Activated CD4-positive, alpha-beta T cell treated with anti-CD3 and anti-CD28 coated beads for 36 hours (primary cell): ENCODE results near the gene MAP3K12. TPM values are rescaled to one million over a fixed set of nuclear protein-coding genes. Genes with fewer than 3 reads are reported as not detected.
"Not testable (repeated sequence)": the region's sequence is repeated elsewhere in the genome, so short reads cannot be mapped to it uniquely, and the experiment has no call there.

Experiments used
- ATAC-seq: fragments of 200-7000 bp; cut with Tn5 transposase; one replicate; pipeline ENCODE4 v1.10.0; 2021; ENCODE audit warnings: mild to moderate bottlenecking, moderate library complexity
- CTCF ChIA-PET: fragments of 350-600 bp; sonication (Branson Sonifier 250); formaldehyde crosslinking; loops from one replicate; lab custom pipeline; 2021; ENCODE audit warnings: antibody characterized with exemption; lab: Charles Lee
- POLR2A ChIA-PET: fragments of 350-600 bp; sonication (Branson Sonifier 250); formaldehyde crosslinking; loops from one replicate; lab custom pipeline; 2021; ENCODE audit warnings: antibody characterized with exemption, inconsistent platforms; lab: Charles Lee
- DNase-seq: peaks from one replicate; pipeline ENCODE4 v3.0.0-alpha.2; 2020
- H3K27ac Mint-ChIP-seq: one replicate; pipeline ENCODE4 v1.8.0; 2021; ENCODE audit warnings: mixed read lengths
- H3K27me3 Mint-ChIP-seq: one replicate; pipeline ENCODE4 v1.8.0; 2021; ENCODE audit warnings: mixed read lengths
- H3K36me3 Mint-ChIP-seq: one replicate; pipeline ENCODE4 v1.8.0; 2021; ENCODE audit warnings: low read depth, mixed read lengths
- H3K4me1 Mint-ChIP-seq: one replicate; pipeline ENCODE4 v1.8.0; 2021; ENCODE audit warnings: mixed read lengths
- H3K4me3 Mint-ChIP-seq: one replicate; pipeline ENCODE4 v1.8.0; 2021; ENCODE audit warnings: mild to moderate bottlenecking, moderate library complexity, mixed read lengths
- H3K9me3 Mint-ChIP-seq: one replicate; pipeline ENCODE4 v1.8.0; 2021; ENCODE audit warnings: low read depth, mixed read lengths
- intact Hi-C, 2 experiments: fragments of 100-400 bp; cut with DNase I in 1 of 2; cut with micrococcal nuclease in 1 of 2; formaldehyde crosslinking; loops; one replicate each; pipeline versions ENCODE4 v1.14.2 to v1.15.1; 2022 to 2024; cut with DNase I, micrococcal nuclease
- total RNA-seq, 2 experiments: library from RNA; stranded (reverse); gene quantifications; one replicate each; pipeline ENCODE4 v1.2.3, GENCODE V29; 2021

MAP3K12 gene
- total RNA-seq, 2 experiments from 2014 or later = 12.6 to 13.8 TPM

DNA sequence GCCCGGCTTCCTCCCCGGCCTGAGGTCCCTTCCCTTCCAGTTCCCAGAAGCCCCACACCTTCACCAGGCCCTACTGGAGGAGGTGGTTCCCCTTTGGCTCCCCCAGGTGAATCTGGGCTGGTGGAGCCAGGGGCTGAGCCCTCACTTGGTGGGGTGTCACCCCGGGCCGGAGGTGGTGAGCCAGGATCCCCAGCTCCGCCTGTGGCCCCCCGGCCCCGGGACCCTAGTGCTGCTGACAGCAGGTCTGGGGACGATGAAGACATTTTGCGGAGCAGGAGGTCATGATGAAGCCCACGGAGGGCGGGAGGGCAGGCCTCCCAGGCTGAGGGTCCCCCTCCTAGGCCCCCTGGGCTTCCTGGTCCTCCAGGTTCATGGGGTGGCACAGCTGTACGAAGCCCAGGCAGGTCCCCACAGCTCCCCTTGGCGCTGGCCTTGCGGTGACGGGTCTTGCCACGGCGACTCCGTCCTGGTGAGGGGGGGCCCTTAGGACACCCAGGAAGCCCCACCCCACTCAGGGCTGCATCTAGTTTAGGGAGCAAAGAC lies 16.6 kb downstream of the MAP3K12 start:
- no peak overlapping the region for H3K27ac Mint-ChIP-seq
- H3K36me3 Mint-ChIP-seq = peaks cover 57% of the 10 kb centered on the region
- ATAC-seq (no peak), DNase-seq (no peak)
- CTCF ChIA-PET = interaction anchor here (0.9 to 2.8 kb wide), 11 partner anchors 10 to 159 kb away, joined by 3 to 13 read pairs (median 4); partner anchors contain the start of gene TARBP2
- H3K27me3 Mint-ChIP-seq = no peaks in the 10 kb centered on the region
- POLR2A ChIA-PET = interaction anchor here (0.5 to 3.7 kb wide), 9 partner anchors 9 to 130 kb away, joined by 3 to 25 read pairs (median 4); partner anchors contain the start of genes MAP3K12 and TARBP2
- intact Hi-C loops = no loop called here
- no peaks in the 10 kb centered on the region for H3K9me3 Mint-ChIP-seq
- peaks cover 2% of the 10 kb centered on the region for H3K4me1 Mint-ChIP-seq
- no peak overlapping the region for H3K4me3 Mint-ChIP-seq

DNA sequence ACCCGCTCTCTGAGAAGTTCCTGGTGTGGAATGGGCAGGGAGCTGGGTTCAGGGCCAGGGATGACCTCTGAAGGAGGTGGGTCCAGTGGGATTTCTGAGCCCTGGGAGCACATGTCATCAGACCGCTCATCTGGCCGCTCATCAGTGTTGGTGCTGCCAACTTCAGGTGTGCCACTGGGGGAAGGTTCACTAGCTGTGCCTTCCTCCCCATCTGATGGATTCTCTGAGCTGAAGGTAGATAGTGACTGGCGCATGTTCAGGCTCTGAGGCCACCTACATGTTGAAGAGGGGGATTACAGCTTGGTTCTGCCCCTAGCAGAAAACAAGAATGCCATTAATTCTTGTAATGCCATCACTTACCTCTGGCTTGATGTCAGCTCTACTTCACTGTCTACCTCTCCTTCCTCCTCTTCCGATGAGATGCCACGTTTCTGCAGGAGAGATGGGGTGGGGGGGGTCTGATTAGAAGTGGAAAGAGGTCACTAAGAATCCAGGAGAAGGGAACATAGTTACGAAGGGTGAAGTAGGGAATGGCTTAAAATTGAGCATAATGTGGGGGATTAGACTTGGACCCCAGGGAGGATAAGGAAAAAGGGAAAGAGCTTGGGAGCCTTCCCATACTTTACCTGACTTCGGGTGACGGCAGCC lies 17.2 kb downstream of the MAP3K12 start:
- Mint-ChIP-seq H3K27ac (peak overlapping the region; percentile 34), H3K9me3 (no peaks in the 10 kb centered on the region), H3K4me1 (peaks cover 3% of the 10 kb centered on the region), H3K4me3 (no peak overlapping the region), H3K36me3 (peaks cover 60% of the 10 kb centered on the region), H3K27me3 (no peaks in the 10 kb centered on the region)
- intact Hi-C loops = no loop called here
- DNase-seq = no peak
- ChIA-PET CTCF (interaction anchor here (0.6 to 2.8 kb wide), 14 partner anchors 8 to 158 kb away, joined by 3 to 13 read pairs (median 4); partner anchors contain the start of gene TARBP2), POLR2A (interaction anchor here (0.5 to 3.7 kb wide), 11 partner anchors 9 to 130 kb away, joined by 3 to 25 read pairs (median 4); partner anchors contain the start of genes MAP3K12 and TARBP2)
- ATAC-seq = peak; percentile 33

DNA sequence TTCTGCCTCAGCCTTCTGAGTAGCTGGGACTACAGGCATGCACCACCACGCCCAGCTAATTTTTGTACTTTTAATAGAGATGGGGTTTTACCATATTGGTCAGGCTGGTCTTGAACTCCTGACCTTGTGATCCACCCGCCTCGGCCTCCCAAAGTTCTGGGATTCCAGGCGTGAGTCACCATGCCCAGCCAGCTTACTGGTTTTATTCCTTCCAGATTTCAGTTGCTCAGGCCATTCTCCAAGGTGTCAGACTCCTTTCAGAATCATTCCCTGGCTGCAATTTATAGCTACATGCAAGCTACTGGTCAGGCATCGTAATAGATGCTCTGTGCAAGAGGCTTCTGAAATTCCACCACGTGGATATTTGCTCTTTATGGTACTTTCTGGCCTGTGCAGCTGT lies 17.8 kb downstream of the MAP3K12 start:
- H3K27ac Mint-ChIP-seq, DNase-seq, H3K4me3 Mint-ChIP-seq, ATAC-seq, H3K27me3 Mint-ChIP-seq, intact Hi-C loops, H3K4me1 Mint-ChIP-seq, H3K9me3 Mint-ChIP-seq: not testable (repeated sequence)
- H3K36me3 Mint-ChIP-seq = peaks cover 63% of the 10 kb centered on the region
- POLR2A ChIA-PET = interaction anchor here (1.0 to 3.7 kb wide), 7 partner anchors 8 to 27 kb away, joined by 3 to 25 read pairs (median 7); partner anchors contain the start of gene TARBP2
- CTCF ChIA-PET = interaction anchor here (0.6 to 2.8 kb wide), 15 partner anchors 8 to 176 kb away, joined by 3 to 13 read pairs (median 4); partner anchors contain the start of gene TARBP2

DNA sequence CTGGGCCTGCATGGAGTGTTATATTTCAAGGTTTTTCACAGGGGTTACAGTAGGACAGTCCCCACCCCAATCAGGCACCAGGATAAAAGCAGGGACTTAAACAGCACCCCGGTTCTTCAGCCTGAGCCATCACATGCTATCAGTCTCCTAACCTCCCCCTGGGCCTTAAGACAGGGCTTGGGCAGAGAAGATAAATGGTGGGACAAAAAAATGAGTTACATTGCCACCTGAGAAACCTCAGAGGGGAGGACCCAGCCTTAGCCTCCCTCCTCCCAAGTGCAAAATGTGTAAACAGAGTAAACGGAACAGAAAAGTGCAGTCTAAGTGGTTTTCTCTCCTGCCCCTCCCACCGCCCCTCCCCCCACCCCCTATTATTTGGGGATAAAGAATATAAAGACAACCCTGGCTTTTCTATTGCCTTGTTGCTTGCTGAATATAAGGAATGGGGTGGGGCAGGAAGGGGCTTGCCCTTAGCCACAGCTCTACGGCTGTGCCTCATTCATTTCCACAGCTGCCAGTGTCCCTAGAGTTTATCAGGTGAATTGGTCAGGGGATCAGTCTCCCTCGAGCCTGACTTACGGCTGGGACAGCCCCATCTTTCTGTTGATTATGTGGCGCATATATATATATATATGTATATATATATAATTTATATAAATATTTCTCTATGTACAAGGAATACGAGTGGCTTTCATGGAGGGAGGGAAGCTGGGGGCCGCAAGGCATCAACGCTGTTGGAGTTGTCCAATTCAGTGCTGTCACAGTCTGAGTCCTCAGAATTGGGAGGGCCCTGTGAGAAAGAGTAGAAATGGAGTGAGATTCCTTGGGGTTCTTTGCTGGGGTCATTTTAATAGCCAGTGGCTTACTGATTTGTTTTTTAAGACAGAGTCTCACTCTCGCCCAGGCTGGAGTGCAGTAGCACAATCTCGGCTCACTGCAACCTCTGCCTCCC lies 18.5 kb downstream of the MAP3K12 start:
- DNase-seq (no peak), ATAC-seq (no peak)
- H3K4me1 Mint-ChIP-seq = peaks cover 11% of the 10 kb centered on the region
- H3K4me3 Mint-ChIP-seq = no peak overlapping the region
- ChIA-PET POLR2A (interaction anchor here (0.7 to 3.7 kb wide), 6 partner anchors 7 to 63 kb away, joined by 3 to 25 read pairs (median 9); partner anchors contain the start of gene TARBP2), CTCF (interaction anchor here (0.6 to 2.8 kb wide), 8 partner anchors 8 to 176 kb away, joined by 3 to 13 read pairs (median 4); no protein-coding TSS in a partner anchor)
- H3K9me3 Mint-ChIP-seq = no peaks in the 10 kb centered on the region
- no peaks in the 10 kb centered on the region for H3K27me3 Mint-ChIP-seq
- peaks cover 68% of the 10 kb centered on the region for H3K36me3 Mint-ChIP-seq
- intact Hi-C loops = no loop called here
- no peak overlapping the region for H3K27ac Mint-ChIP-seq

GRCh38 chr12:53479331-53479730 lies 19.9 kb downstream of the MAP3K12 start:
- H3K36me3 Mint-ChIP-seq = peaks cover 69% of the 10 kb centered on the region
- H3K27ac Mint-ChIP-seq = no peak overlapping the region
- ChIA-PET POLR2A (interaction anchor here (0.6 to 2.9 kb wide), 4 partner anchors 19 to 363 kb away, joined by 3 to 11 read pairs (median 6); partner anchors contain the start of gene MAP3K12), CTCF (interaction anchor here (0.6 to 2.2 kb wide), 7 partner anchors 10 to 449 kb away, joined by 3 to 8 read pairs (median 3); no protein-coding TSS in a partner anchor)
- intact Hi-C loops = no loop called here
- DNase-seq = no peak
- H3K4me3 Mint-ChIP-seq = no peak overlapping the region
- H3K9me3 Mint-ChIP-seq = no peaks in the 10 kb centered on the region
- ATAC-seq = no peak
- peaks cover 22% of the 10 kb centered on the region for H3K4me1 Mint-ChIP-seq
- H3K27me3 Mint-ChIP-seq = no peaks in the 10 kb centered on the region

DNA sequence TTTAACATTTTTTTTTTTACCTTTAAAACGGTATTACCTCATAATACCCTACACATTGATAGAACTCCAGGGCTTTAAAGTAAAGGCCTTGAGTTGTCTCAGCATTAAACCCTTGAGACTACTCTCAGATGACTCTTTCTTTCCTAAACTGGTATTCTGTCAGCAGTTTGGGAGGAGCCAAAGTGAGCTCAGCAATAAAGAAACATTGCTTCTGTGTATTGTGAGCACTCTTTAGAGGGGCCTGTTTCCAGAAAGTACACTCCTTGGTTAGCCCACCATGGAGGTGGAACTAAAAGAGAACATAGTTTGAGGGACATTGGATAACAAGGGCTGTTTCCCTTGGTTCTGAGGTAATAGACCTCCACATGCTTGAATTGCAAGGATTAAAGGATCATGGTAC lies 20.4 kb downstream of the MAP3K12 start:
- no peak overlapping the region for H3K4me3 Mint-ChIP-seq
- H3K9me3 Mint-ChIP-seq = no peaks in the 10 kb centered on the region
- peaks cover 70% of the 10 kb centered on the region for H3K36me3 Mint-ChIP-seq
- peaks cover 26% of the 10 kb centered on the region for H3K4me1 Mint-ChIP-seq
- intact Hi-C loops = no loop called here
- DNase-seq (peak; percentile 3), ATAC-seq (peak; percentile 39)
- POLR2A ChIA-PET = interaction anchor here (0.5 to 2.9 kb wide), 7 partner anchors 12 to 362 kb away, joined by 3 to 11 read pairs (median 5); partner anchors contain the start of gene MAP3K12
- peak overlapping the region; percentile 51 for H3K27ac Mint-ChIP-seq
- CTCF ChIA-PET = interaction anchor here (0.6 to 2.2 kb wide), 8 partner anchors 14 to 449 kb away, joined by 3 to 8 read pairs (median 3); no protein-coding TSS in a partner anchor
- no peaks in the 10 kb centered on the region for H3K27me3 Mint-ChIP-seq

DNA sequence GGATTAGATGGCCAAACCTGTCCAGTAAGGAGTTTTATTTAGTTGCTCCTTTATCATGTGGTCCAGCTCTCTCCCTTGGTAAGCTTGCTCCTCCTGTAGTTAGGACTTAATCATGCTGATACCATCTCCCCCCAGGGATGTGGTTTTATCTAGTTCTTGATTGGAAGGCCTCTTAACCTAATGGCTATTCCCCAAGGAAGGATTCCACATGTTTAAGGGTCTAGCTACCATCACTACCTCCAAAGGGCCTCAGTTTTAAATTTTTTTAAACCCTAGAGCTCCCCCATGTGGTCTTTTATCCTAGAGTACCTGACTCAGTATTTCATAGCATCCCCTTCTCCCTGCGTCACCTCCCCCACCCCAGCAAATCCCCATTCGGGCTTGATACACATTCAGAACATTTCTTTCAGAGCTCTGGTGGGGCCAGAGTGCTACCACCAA lies 22.5 kb downstream of the MAP3K12 start:
- peaks cover 45% of the 10 kb centered on the region for H3K4me1 Mint-ChIP-seq

GRCh38 chr12:53474819-53475218 lies 24.4 kb downstream of the MAP3K12 start:
- Mint-ChIP-seq H3K4me1 (peaks cover 55% of the 10 kb centered on the region), H3K27ac (peak overlapping the region; percentile 85), H3K4me3 (peak overlapping the region; percentile 6), H3K9me3 (no peaks in the 10 kb centered on the region), H3K27me3 (no peaks in the 10 kb centered on the region), H3K36me3 (peaks cover 78% of the 10 kb centered on the region)
- intact Hi-C loops = loop anchor here in 1 of 2 experiments (2.0 kb wide), 1 partner anchor 20 kb away; no protein-coding TSS in a partner anchor
- peak; percentile 6 for DNase-seq
- ATAC-seq = no peak
- ChIA-PET CTCF (interaction anchor here (0.6 to 4.9 kb wide), 13 partner anchors 9 to 154 kb away, joined by 3 to 32 read pairs (median 6); partner anchors contain the start of genes AAAS and NPFF), POLR2A (interaction anchor here (0.6 to 4.7 kb wide), 7 partner anchors 8 to 130 kb away, joined by 3 to 36 read pairs (median 8); partner anchors contain the start of genes SP1 and TARBP2)

More for the DNA sequence above, 22.5 kb downstream of the MAP3K12 start:
- Mint-ChIP-seq H3K27ac (peak overlapping the region; percentile 55), H3K36me3 (peaks cover 75% of the 10 kb centered on the region), H3K9me3 (no peaks in the 10 kb centered on the region), H3K4me3 (no peak overlapping the region), H3K27me3 (no peaks in the 10 kb centered on the region)
- CTCF ChIA-PET = interaction anchor here (0.9 to 4.9 kb wide), 17 partner anchors 8 to 155 kb away, joined by 3 to 32 read pairs (median 4); partner anchors contain the start of genes AAAS and NPFF
- no peak for DNase-seq
- ATAC-seq = peak; percentile 43
- intact Hi-C loops = loop anchor here in 1 of 2 experiments (1.0 kb wide), 1 partner anchor 124 kb away; no protein-coding TSS in a partner anchor
- POLR2A ChIA-PET = interaction anchor here (0.7 to 4.7 kb wide), 7 partner anchors 9 to 24 kb away, joined by 3 to 36 read pairs (median 6); partner anchors contain the start of gene TARBP2

DNA sequence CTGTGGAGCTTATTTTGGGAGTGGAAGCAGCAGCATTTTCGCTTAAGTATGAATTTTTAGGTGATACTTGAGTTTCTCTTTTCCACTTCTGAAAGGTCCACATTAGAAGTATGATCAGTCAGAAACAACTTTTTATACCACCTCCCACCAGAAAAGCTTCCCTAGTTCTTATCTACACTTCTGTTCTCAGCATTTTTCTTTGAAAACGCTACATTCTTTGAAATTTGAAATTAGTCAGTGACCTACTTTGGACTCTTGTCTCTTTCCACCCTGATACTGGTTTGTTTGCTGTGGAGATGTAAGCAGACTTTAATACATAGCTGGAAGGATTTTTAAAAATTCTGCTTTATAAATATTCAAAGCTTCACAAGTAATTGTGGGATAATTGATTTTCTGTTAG lies 25.2 kb downstream of the MAP3K12 start:
- no peak for DNase-seq
- Mint-ChIP-seq H3K36me3 (peaks cover 73% of the 10 kb centered on the region), H3K27me3 (no peaks in the 10 kb centered on the region), H3K9me3 (no peaks in the 10 kb centered on the region), H3K4me1 (peaks cover 55% of the 10 kb centered on the region), H3K27ac (peak overlapping the region; percentile 85), H3K4me3 (no peak overlapping the region)
- peak; percentile 31 for ATAC-seq
- intact Hi-C loops = loop anchor here in 1 of 2 experiments (2.0 kb wide), 1 partner anchor 19 kb away; no protein-coding TSS in a partner anchor
- POLR2A ChIA-PET = interaction anchor here (0.6 to 4.7 kb wide), 9 partner anchors 9 to 180 kb away, joined by 3 to 36 read pairs (median 4); partner anchors contain the start of gene SP1
- CTCF ChIA-PET = interaction anchor here (0.8 to 4.9 kb wide), 11 partner anchors 8 to 153 kb away, joined by 3 to 32 read pairs (median 4); no protein-coding TSS in a partner anchor
